Adipocyte (in vitro differentiated cells): ENCODE measurements around the gene CXXC1.
"Not testable (repeated sequence)": the region's sequence is repeated elsewhere in the genome, so short reads cannot be mapped to it uniquely, and the experiment has no call there.

ENCODE experiments used
- DNase-seq: peaks from one replicate; pipeline ENCODE4 v3.0.0-alpha.2; 2015; ENCODE audit warnings: low read depth
- H3K27me3 ChIP-seq: replicated peaks from 2 replicates; pipeline ENCODE4 v1.7.0; 2013; ENCODE audit warnings: mild to moderate bottlenecking, low read length, moderate library complexity; ENCODE audit not compliant: control insufficient read depth, insufficient read depth
- H3K36me3 ChIP-seq: 2 replicates; pipeline ENCODE4 v1.7.0; 2013; ENCODE audit warnings: low read length, mild to moderate bottlenecking, moderate library complexity; ENCODE audit not compliant: control insufficient read depth, insufficient read depth, severe bottlenecking
- H3K4me1 ChIP-seq: 2 replicates; pipeline ENCODE4 v1.7.0; 2013; ENCODE audit warnings: mild to moderate bottlenecking, low read length, moderate library complexity; ENCODE audit not compliant: control insufficient read depth, insufficient read depth
- H3K4me3 ChIP-seq: 2 replicates; pipeline ENCODE4 v1.7.0; 2013; ENCODE audit warnings: mild to moderate bottlenecking, low read length, moderate library complexity
- H3K9ac ChIP-seq: 2 replicates; pipeline ENCODE4 v1.7.0; 2013; ENCODE audit warnings: mild to moderate bottlenecking, low read length, moderate library complexity
- H3K9me3 ChIP-seq: 2 replicates; pipeline ENCODE4 v1.7.0; 2013; ENCODE audit warnings: mild to moderate bottlenecking, low read length, moderate library complexity; ENCODE audit not compliant: control insufficient read depth

The CXXC1 gene

GRCh38 chr18:50293039-50293438, 5.5 kb upstream of the CXXC1 start:
- peaks cover 6% of the 10 kb centered on the region for H3K9me3 ChIP-seq
- peaks cover 3% of the 10 kb centered on the region for H3K4me1 ChIP-seq
- H3K27me3 ChIP-seq, result peaks cover 6% of the 10 kb centered on the region
- no peaks in the 10 kb centered on the region for H3K36me3 ChIP-seq
- no peak overlapping the region for H3K9ac ChIP-seq
- H3K4me3 ChIP-seq, result no peak overlapping the region
- no peak for DNase-seq

GRCh38 chr18:50289108-50289443, 1.6 kb upstream of the CXXC1 start:
- no peak overlapping the region for H3K9ac ChIP-seq
- H3K36me3 ChIP-seq, result peaks cover 3% of the 10 kb centered on the region
- H3K4me1 ChIP-seq, result peaks cover 3% of the 10 kb centered on the region
- H3K27me3 ChIP-seq, result peaks cover 6% of the 10 kb centered on the region
- no peak overlapping the region for H3K4me3 ChIP-seq
- no peak for DNase-seq
- no peaks in the 10 kb centered on the region for H3K9me3 ChIP-seq

- not testable (repeated sequence) for H3K9me3 ChIP-seq, DNase-seq, H3K27me3 ChIP-seq, H3K36me3 ChIP-seq, H3K4me1 ChIP-seq
- H3K4me3 ChIP-seq, result peak overlapping the region; percentile 93
- H3K9ac ChIP-seq, result peak overlapping the region; percentile 94
Measured at GRCh38 chr18:50288348-50289107, 1.0 kb upstream of the CXXC1 start.

- Histone ChIP-seq H3K9me3 (no peaks in the 10 kb centered on the region), H3K27me3 (peaks cover 6% of the 10 kb centered on the region), H3K4me3 (peak overlapping the region; percentile 93), H3K36me3 (peaks cover 21% of the 10 kb centered on the region), H3K9ac (peak overlapping the region; percentile 94), H3K4me1 (peaks cover 6% of the 10 kb centered on the region)
- no peak for DNase-seq
Measured at GRCh38 chr18:50287028-50287440, 458 bp downstream of the CXXC1 start.

- peaks cover 8% of the 10 kb centered on the region for H3K4me1 ChIP-seq
- H3K27me3 ChIP-seq, result peaks cover 6% of the 10 kb centered on the region
- no peaks in the 10 kb centered on the region for H3K9me3 ChIP-seq
- H3K4me3 ChIP-seq, result peak overlapping the region; percentile 93
- H3K9ac ChIP-seq, result peak overlapping the region; percentile 94
- H3K36me3 ChIP-seq, result peaks cover 21% of the 10 kb centered on the region
- DNase-seq, result peak; percentile 27
Measured at GRCh38 chr18:50286391-50287027, 983 bp downstream of the CXXC1 start.

- Histone ChIP-seq H3K9ac (no peak overlapping the region), H3K4me1 (peaks cover 9% of the 10 kb centered on the region), H3K9me3 (no peaks in the 10 kb centered on the region), H3K36me3 (peaks cover 21% of the 10 kb centered on the region), H3K4me3 (peak overlapping the region; percentile 93), H3K27me3 (peaks cover 2% of the 10 kb centered on the region)
- DNase-seq, result no peak
Measured at GRCh38 chr18:50285631-50286321, 1.7 kb downstream of the CXXC1 start.

GRCh38 chr18:50285071-50285470, 2.4 kb downstream of the CXXC1 start:
- no peak overlapping the region for H3K4me3 ChIP-seq
- H3K4me1 ChIP-seq, result peaks cover 16% of the 10 kb centered on the region
- H3K9ac ChIP-seq, result no peak overlapping the region
- DNase-seq, result no peak
- no peaks in the 10 kb centered on the region for H3K27me3 ChIP-seq
- H3K36me3 ChIP-seq, result peaks cover 21% of the 10 kb centered on the region
- H3K9me3 ChIP-seq, result no peaks in the 10 kb centered on the region

- no peaks in the 10 kb centered on the region for H3K9me3 ChIP-seq
- H3K9ac ChIP-seq, result no peak overlapping the region
- peaks cover 23% of the 10 kb centered on the region for H3K4me1 ChIP-seq
- H3K36me3 ChIP-seq, result peaks cover 21% of the 10 kb centered on the region
- H3K27me3 ChIP-seq, result no peaks in the 10 kb centered on the region
- no peak overlapping the region for H3K4me3 ChIP-seq
- DNase-seq, result no peak
Measured at GRCh38 chr18:50284255-50284885, 3.1 kb downstream of the CXXC1 start.

- no peak for DNase-seq
- Histone ChIP-seq H3K4me3 (no peak overlapping the region), H3K9me3 (no peaks in the 10 kb centered on the region), H3K27me3 (no peaks in the 10 kb centered on the region), H3K36me3 (peaks cover 21% of the 10 kb centered on the region), H3K9ac (no peak overlapping the region), H3K4me1 (peaks cover 25% of the 10 kb centered on the region)
Measured at GRCh38 chr18:50283469-50284209, 3.9 kb downstream of the CXXC1 start.

- Histone ChIP-seq H3K36me3 (peaks cover 27% of the 10 kb centered on the region), H3K9me3 (no peaks in the 10 kb centered on the region), H3K4me3 (peak overlapping the region; percentile 99)
Measured at GRCh38 chr18:50282521-50283335, 4.8 kb downstream of the CXXC1 start.

More at GRCh38 chr18:50282521-50283335, 4.8 kb downstream of the CXXC1 start:
- Histone ChIP-seq H3K9ac (peak overlapping the region; percentile 98), H3K27me3 (no peaks in the 10 kb centered on the region), H3K4me1 (peaks cover 23% of the 10 kb centered on the region)
- no peak for DNase-seq
